T follicular helper cell (primary cell): ENCODE results near the gene GRIFIN.

Experiments used
- DNase-seq: peaks from one replicate; pipeline ENCODE4 v3.0.0-alpha.2; 2020; ENCODE audit warnings: low read depth

The GRIFIN gene

GRCh38 chr7:2498708-2499107, 22.5 kb upstream of the GRIFIN start:
- DNase-seq, result no peak

- no peak for DNase-seq
Observed at GRCh38 chr7:2497500-2498336, 21.5 kb upstream of the GRIFIN start.

DNA sequence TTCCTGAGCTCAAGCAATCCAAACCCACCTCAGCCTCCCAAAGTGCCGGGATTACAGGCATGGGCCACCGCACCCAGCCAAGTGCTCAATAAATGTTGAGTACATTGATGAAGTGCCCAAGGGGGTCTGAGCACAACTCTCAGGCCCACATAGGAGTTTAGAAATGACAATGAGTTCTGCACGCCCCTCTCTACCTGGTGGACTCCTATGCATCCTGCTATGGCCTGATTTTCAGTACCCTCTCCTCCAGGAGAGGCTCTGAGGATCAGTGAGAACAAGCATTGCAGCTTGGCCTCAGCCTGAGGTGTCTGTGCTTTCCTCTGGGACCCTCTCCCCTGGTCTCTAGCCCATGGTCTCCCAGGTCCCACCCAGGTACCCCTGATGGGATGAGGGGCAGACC, 20.9 kb upstream of the GRIFIN start:
- DNase-seq, result no peak

DNA sequence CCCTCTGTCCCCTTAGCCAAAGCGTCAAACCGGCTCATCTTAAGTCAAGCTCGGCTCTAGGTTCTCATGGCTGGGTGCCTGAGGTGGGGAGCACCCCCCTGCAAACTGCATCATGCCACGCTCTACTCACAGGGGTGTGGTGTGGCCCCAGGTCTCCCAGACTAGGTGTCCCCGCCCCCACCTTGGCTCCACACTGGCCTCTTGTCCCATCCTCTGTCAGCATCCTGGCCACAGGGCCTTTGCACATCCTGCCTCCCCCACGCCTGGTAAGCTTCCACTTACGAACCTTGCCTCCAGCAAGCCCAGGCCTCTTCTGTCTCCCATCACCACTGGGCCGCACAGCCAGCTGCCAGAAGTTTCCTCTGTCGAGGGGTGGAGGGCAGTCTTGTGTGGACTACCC, 20.2 kb upstream of the GRIFIN start:
- no peak for DNase-seq

DNA sequence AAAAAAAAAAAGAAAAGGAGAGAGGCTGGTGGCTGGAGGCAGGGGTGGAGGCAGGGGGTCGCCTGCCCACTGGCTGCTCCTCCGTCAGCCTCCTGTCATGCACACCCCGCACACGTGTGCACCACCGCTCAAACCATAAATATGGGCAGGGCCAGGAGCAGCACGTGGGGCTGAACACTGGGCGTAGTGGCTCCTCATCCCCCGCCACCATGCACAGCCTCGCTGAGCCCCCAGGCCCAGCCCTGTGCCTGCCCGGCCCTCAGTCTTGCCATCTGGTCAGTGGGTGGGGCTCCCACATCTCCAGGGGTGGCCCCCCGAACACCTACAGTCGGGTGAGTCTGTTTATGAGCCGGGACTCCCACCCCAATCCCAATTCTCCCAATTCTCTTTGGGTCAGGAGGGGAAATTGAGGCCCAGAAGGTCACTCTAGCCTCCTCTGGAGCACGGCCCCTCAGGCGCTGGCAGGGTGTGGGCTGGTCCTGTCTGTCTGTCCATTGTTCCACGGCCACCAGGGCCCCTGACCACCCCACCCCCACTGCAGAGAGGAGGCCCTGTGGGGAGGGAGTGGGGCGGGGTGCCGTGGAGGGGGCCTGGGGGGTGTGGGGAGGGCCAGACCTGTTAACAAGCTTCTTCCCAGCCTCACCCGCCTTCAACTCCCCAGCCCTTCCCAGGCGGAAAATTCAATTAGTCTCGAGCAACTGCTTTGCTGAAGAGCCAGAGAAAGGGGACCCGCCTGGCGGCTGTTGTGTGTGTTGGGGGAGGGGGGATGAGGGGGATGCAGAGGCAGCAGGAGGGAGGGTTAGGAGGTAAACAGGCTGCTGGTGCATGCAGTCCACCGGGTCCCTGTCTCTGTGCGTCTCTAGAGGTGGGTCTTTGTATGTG, 19.5 kb upstream of the GRIFIN start:
- no peak for DNase-seq

GRCh38 chr7:2494191-2495130, 18.3 kb upstream of the GRIFIN start:
- DNase-seq, result no peak

GRCh38 chr7:2493205-2494164, 17.3 kb upstream of the GRIFIN start:
- no peak for DNase-seq

DNA sequence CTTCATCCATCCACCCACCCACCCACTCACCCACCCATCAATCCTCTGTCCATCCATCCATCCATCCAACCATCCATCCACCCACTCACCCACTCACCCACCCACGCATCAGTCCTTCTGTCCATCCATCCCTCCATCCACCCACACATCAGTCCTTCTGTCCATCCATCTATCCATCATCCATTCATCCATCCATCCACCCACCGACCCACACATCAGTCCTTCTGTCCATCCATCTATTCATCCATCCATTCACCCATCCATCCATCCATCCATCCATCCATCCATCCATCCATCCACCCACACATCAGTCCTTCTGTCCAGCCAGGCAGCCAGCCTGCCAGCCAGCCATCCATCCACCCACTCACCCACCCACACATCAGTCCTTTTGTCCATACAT, 15.8 kb upstream of the GRIFIN start:
- no peak for DNase-seq

- DNase-seq, result no peak
Observed at GRCh38 chr7:2490181-2490651, 14.0 kb upstream of the GRIFIN start.

- DNase-seq, result no peak
Observed at GRCh38 chr7:2488681-2489080, 12.5 kb upstream of the GRIFIN start.

DNA sequence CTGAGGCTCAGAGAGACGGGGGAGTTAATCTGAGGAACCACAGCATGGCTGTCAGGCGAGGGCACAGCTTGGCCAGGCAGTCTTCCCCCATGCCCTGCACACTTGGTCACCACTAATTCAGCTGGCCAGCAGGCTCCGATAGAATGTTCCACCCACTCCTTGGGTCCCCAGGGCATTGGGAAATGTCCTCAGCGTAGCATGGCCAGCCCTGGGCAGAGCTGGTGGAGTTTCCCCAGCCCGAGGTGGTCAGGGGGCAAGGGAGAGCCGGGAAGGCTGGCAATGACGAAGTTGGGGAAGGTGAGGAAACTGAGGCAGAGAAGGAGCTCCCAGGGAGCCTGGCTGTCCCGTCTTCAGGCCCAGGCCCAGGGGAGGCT, 12.1 kb upstream of the GRIFIN start:
- no peak for DNase-seq

DNA sequence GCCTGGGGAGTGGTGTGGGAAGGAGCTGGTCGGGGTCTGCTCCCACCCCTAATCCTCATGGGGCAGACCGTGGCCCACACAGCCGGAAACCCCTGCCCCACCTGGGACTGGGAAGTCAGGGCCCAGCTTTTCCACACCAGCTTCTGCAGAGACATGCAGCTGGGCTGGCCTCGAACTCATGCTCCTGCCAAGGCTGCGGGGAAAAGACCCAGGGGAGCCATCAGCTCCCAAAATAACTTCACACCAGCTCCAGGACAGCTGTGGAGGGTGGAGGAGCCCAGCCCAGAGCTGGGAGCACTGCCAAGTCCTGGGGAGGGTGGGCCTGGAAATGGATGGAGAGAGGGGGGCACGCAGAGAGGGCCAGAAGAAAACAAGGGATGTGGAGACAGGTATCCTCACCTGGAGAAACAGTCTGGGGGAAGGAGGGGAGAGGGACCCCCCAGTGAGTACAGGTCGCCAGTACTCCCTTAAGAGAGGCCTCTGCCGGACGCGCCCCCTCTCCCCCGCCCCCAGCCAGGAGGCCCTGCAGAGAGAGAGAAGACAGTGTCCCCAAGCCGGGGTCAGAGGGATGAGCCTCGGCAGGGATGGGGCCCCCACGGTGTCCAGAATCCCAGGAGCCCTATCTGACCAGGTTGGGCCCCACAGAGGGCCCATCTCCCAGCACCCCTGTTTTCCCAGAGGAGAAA, 11.5 kb upstream of the GRIFIN start:
- DNase-seq, result no peak

DNA sequence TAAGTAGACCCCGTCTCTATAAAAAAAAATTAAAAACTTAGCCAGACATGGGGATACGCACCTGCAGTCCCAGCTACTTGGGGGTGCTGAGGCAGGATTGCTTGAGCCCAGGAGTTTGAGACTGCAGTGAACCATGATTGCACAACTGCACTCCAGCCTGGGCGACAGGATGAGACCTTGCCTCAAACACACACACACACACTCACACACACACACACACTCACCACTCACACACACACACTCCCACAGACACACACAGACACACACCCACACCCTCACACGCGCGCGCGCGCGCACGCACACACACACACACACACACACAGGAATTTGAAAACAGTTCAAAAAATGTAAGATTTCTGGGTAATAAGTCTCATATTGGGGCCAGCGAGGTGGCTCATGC, 8.7 kb upstream of the GRIFIN start:
- DNase-seq, result no peak

DNA sequence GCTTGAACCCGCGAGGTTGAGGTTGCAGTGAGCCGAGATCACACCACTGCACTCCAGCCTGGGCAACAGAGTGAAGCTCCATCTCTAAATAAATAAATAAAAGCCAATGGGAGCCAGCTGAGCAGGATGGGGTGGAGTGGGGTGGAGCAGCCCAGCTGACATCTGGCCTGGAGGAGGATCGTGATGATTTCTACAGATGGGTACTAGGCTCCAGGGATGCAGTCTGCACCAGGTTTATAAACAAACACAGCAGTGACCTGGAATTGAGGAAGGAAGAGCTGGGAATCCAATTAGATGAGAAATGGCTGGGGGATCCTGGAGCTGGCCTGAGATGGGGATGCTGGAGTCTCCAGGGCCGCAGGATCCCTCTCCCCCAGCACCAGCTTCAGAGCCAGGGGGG, 7.3 kb upstream of the GRIFIN start:
- DNase-seq, result no peak

GRCh38 chr7:2482725-2483451, 6.7 kb upstream of the GRIFIN start:
- DNase-seq, result no peak

DNA sequence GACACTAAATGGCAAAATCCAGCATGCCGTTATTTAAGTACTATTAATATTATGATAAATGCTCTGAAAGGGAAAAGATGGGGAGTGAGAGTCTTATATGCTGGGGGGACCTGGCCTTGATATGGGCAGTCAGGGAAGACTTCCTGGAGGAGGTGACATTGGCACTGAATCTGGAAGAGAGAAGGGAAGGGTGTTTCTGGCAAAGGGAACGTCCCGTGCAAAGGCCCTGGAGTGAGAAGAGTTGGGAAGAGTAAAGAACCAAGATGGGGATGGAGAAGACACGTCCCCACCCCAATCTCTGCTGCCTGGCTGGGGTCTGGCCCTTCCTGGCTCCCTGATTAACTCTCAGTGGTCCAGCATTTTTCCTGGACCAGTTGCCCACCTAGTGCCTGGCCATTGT, 5.0 kb upstream of the GRIFIN start:
- DNase-seq, result no peak

DNA sequence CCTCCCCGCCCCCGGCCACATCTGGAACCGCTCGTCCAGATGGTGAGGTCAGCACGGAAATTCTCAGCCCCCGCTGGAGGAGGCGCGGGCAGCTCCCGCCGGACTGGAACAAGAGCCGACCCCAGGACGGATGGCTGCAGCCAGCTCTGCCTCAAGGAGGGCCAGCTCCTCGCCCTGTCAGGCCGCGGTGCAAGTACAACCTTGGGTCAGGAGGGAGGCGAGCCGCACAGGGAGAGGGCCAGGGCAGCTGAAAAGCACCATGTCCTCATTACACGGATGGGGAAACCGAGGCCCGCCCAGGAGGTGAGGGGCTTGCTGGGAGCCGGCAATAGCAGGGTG, 3.8 kb upstream of the GRIFIN start:
- DNase-seq, result no peak

DNA sequence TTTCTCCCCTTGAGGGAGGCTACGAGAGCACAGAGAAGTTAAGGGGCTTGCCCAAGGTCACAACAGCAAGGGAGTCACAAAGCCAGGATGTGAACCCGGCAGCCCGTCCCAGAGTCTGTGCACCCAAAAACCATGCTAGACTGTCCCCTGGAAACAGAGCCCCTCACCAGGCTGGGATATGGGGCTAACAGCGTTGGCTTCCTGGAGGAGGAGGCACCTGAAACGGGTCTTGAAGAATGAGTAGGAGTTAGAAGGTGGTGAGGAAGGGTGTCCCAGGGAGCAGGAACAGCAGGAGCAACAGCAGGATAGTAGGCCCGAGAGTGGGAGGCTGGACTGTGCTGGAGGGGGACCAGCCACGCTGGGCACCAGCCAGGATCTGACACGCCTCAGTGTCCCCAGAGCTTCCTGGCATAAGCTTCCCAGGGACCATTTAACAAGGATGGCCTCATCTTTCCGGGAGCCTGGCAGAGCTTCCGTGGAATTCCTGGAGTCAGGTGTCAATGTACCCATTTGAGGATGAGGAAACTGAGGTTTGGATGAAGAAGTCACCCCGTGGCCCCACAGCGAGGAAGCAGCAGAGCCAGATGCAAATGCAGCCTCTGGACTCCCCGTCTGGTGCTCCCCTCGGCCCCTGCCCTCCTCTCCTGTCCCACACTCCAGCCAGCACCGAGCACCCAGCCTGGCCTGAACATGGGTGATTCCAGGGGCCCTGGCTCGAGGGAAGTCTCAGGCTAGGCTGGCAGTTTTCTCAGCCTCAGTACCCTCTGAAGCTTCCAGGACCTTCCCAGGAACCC, 3.3 kb upstream of the GRIFIN start:
- no peak for DNase-seq

DNA sequence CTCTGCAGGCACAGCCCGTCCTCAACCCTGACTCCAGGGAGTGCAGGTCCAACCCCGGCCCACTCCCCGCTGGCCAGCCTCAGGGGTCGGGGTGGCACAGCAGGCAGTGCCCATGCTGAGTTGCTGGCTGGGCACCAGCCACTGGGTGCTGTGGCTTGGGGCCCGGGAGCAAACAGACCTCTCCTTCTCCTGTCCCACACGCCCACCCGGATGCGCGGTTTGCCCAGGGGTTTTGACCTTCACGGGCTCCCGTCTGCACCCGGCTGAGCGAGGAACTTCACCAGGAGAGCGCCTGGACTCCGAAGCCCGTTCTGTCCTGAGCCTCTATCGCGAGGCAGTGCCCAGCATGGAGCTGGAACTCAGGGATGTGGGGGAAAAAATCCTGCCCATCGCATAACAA, 2.6 kb upstream of the GRIFIN start:
- no peak for DNase-seq
